ENCODE results near the gene MTRF1. TPM values are rescaled to one million over a fixed set of nuclear protein-coding genes. Genes with fewer than 3 reads are reported as not detected.

The MTRF1 gene
- total RNA-seq, 5 donors from 2014 or later (not counting 1 experiment from before 2014, with no cell fraction given): 22.1 to 35.5 (median 26.6) TPM

GRCh38 chr13:41196620-41197019 is 66.8 kb downstream of the MTRF1 start:
- peaks cover 10 to 18% of the 10 kb centered on the region in 2 experiments for H3K4me1 ChIP-seq (ENCODE audit: control insufficient read depth in 1 of 2, extremely low read depth in 1 of 2, insufficient read depth in 2 of 2, low read length in 2 of 2)
- H3K9me3 ChIP-seq: no peaks in the 10 kb centered on the region
- ChIA-PET CTCF (interaction anchor here (0.7 to 1.4 kb wide), 3 partner anchors 61 to 224 kb away, joined by 3 to 7 read pairs (median 4); no protein-coding TSS in a partner anchor), POLR2A (interaction anchor here (0.6 to 0.7 kb wide), 2 partner anchors 10 to 11 kb away, joined by 3 to 4 read pairs; no protein-coding TSS in a partner anchor)
- no peak overlapping the region for H3K4me3 Mint-ChIP-seq
- peaks cover 29 to 32% (median 31%) of the 10 kb centered on the region in 3 donors for H3K4me1 Mint-ChIP-seq
- ATAC-seq (replicated peaks in 1 of 4): no peak
- no peaks in the 10 kb centered on the region for H3K36me3 ChIP-seq (ENCODE audit: control insufficient read depth in 2 of 2, extremely low read depth in 1 of 2, insufficient read depth in 1 of 2, low read length in 1 of 2)
- 80% methylated on average over 1 of the region's 2 CpGs for WGBS (ENCODE audit: insufficient coverage)
- no peak overlapping the region for H3K4me3 ChIP-seq (ENCODE audit: control insufficient read depth in 1 of 2, extremely low read depth in 1 of 2, low read length in 1 of 2)
- no peak overlapping the region for H3K27ac Mint-ChIP-seq
- H3K27ac ChIP-seq (ENCODE audit: low read length): no peak overlapping the region
- peak in 1 of 35 experiments; percentile 9 for DNase-seq
- no peaks in the 10 kb centered on the region for H3K27me3 ChIP-seq (replicated peaks in 1 of 2; ENCODE audit: control insufficient read depth in 2 of 2, extremely low read depth in 1 of 2, insufficient read depth in 2 of 2, low read length in 1 of 2)
- H3K36me3 Mint-ChIP-seq: peaks cover 11% of the 10 kb centered on the region
- peaks cover 0 to 4% (median 0%) of the 10 kb centered on the region in 3 donors for H3K9me3 Mint-ChIP-seq
- H3K27me3 Mint-ChIP-seq: no peaks in the 10 kb centered on the region

DNA sequence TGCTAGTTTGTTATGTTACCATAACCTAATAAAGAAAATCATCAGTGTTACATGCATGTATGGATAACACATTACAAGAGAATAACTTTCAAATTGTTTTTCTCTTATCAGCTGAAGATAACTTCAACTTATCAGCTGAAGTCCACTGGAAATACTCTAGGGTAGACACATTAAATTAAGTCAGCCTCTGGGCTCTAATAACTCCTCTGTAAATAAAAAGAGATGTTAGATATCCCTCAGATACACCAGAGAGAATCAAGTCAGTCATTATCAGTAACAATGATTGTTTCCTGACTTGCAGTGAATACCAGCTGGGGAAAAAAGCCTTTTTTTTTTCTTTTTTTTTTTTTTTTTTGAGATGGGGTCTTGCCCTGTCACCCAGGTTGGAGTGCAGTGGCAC is 67.4 kb downstream of the MTRF1 start:
- DNase-seq (no peak), ATAC-seq (replicated peaks in 1 of 4) (no peak)
- Mint-ChIP-seq H3K27me3 (no peaks in the 10 kb centered on the region), H3K4me1 (peaks cover 31 to 33% (median 32%) of the 10 kb centered on the region in 3 donors), H3K9me3 (peaks cover 0 to 4% (median 0%) of the 10 kb centered on the region in 3 donors), H3K4me3 (no peak overlapping the region), H3K36me3 (peaks cover 12% of the 10 kb centered on the region), H3K27ac (no peak overlapping the region)
- no peak overlapping the region for H3K27ac ChIP-seq (ENCODE audit: low read length)
- H3K4me3 ChIP-seq (ENCODE audit: control insufficient read depth in 1 of 2, extremely low read depth in 1 of 2, low read length in 1 of 2): no peak overlapping the region
- peaks cover 10 to 18% of the 10 kb centered on the region in 2 experiments for H3K4me1 ChIP-seq (ENCODE audit: control insufficient read depth in 1 of 2, extremely low read depth in 1 of 2, insufficient read depth in 2 of 2, low read length in 2 of 2)
- ChIA-PET CTCF (interaction anchor here (0.7 to 1.4 kb wide), 3 partner anchors 61 to 223 kb away, joined by 3 to 7 read pairs (median 4); no protein-coding TSS in a partner anchor), POLR2A (interaction anchor here in 1 of 2 donors (0.5 kb wide), 1 partner anchor 17 kb away, joined by 4 read pairs; no protein-coding TSS in a partner anchor)
- H3K27me3 ChIP-seq (replicated peaks in 1 of 2; ENCODE audit: control insufficient read depth in 2 of 2, extremely low read depth in 1 of 2, insufficient read depth in 2 of 2, low read length in 1 of 2): no peaks in the 10 kb centered on the region
- H3K9me3 ChIP-seq: no peaks in the 10 kb centered on the region
- H3K36me3 ChIP-seq (ENCODE audit: control insufficient read depth in 2 of 2, extremely low read depth in 1 of 2, insufficient read depth in 1 of 2, low read length in 1 of 2): no peaks in the 10 kb centered on the region

DNA sequence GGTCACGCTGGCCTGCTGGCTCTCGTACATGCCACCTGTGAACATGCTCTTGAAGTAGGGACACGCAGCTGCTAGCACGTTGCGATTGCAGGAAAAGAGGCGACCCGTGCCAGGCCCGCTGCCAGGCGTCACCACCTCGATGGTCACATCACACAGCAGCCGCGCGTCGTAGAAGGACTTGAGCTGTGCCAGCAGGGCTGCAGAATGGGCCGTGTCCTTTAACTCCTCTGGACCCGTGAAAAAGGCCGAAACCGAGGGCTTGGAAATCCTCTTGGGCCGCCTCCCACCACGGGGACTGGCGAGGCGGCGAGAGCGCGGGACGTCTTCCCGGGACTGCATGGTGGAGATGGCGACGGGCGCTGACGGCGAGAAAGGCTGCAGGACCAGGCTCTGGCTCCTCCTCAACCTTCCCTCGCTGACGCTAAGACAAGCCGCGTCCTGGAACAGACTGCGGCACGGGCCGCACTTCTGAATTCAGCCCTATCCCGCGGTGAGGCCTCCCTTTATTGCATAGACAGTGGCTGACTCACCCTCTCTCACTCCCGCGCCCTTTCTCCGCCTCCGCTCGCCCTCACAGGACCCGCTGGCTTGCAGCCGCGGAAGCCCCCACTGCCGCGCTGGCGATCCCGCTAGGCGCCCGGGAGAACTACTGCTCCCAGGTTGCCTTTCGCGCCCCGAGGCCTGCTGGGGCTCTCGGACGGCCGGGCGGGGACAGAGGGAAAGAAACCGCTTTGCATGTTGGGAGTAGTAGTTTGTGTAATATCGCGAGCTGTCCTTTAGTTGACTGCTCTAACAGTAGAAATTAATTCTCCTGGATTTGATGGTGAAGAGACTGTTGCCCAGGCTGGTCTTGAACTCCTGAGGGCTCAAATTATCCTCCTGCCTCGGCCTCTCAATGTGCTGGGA is 69.2 kb downstream of the MTRF1 start, which contains the start of gene KBTBD7:
Gene KBTBD7, minus strand, starts transcription at position 651 of the 906 bp plus-strand sequence. Its CDS starts 312 bp downstream, at position 339.
- H3K27me3 ChIP-seq (replicated peaks in 1 of 2; ENCODE audit: control insufficient read depth in 2 of 2, extremely low read depth in 1 of 2, insufficient read depth in 2 of 2, low read length in 1 of 2): no peaks in the 10 kb centered on the region
- peak within 1 kb of the TSS; percentile 76 for H3K27ac ChIP-seq (ENCODE audit: low read length)
- peak within 1 kb of the TSS; percentile 94 to 95 for H3K4me3 ChIP-seq (ENCODE audit: control insufficient read depth in 1 of 2, extremely low read depth in 1 of 2, low read length in 1 of 2)
- H3K4me1 ChIP-seq (ENCODE audit: control insufficient read depth in 1 of 2, extremely low read depth in 1 of 2, insufficient read depth in 2 of 2, low read length in 2 of 2): peaks cover 10 to 18% of the 10 kb centered on the region in 2 experiments
- no peaks in the 10 kb centered on the region for H3K9me3 ChIP-seq
- Mint-ChIP-seq H3K36me3 (peaks cover 29% of the 10 kb centered on the region), H3K9me3 (peaks cover 0 to 4% (median 0%) of the 10 kb centered on the region in 3 donors), H3K4me1 (peaks cover 38 to 47% (median 43%) of the 10 kb centered on the region in 3 donors), H3K27me3 (no peaks in the 10 kb centered on the region), H3K4me3 (peak within 1 kb of the TSS; percentile 87 to 95 (median 92)), H3K27ac (peak within 1 kb of the TSS; percentile 89 to 90)
- WGBS (ENCODE audit: insufficient coverage): 18% methylated on average over 58 of the region's 66 CpGs
- H3K36me3 ChIP-seq (ENCODE audit: control insufficient read depth in 2 of 2, extremely low read depth in 1 of 2, insufficient read depth in 1 of 2, low read length in 1 of 2): no peaks in the 10 kb centered on the region
- ATAC-seq (replicated peaks in 1 of 4): peak; percentile 98 to 99 (median 98)
- ChIA-PET CTCF (no interaction called here), POLR2A (no interaction called here)
- peak; percentile 76 to 91 (median 83) for DNase-seq

GRCh38 chr13:41193469-41193868 is 69.9 kb downstream of the MTRF1 start:
- Mint-ChIP-seq H3K36me3 (peaks cover 30% of the 10 kb centered on the region), H3K4me1 (peaks cover 36 to 47% (median 43%) of the 10 kb centered on the region in 3 donors), H3K9me3 (peaks cover 0 to 4% (median 0%) of the 10 kb centered on the region in 3 donors), H3K4me3 (peak overlapping the region; percentile 87 to 95 (median 92)), H3K27me3 (no peaks in the 10 kb centered on the region), H3K27ac (peak overlapping the region in 1 of 2 donors; percentile 44)
- Histone ChIP-seq H3K4me1 (ENCODE audit: control insufficient read depth in 1 of 2, extremely low read depth in 1 of 2, insufficient read depth in 2 of 2, low read length in 2 of 2) (peaks cover 10 to 18% of the 10 kb centered on the region in 2 experiments), H3K36me3 (ENCODE audit: control insufficient read depth in 2 of 2, extremely low read depth in 1 of 2, insufficient read depth in 1 of 2, low read length in 1 of 2) (no peaks in the 10 kb centered on the region), H3K27me3 (replicated peaks in 1 of 2; ENCODE audit: control insufficient read depth in 2 of 2, extremely low read depth in 1 of 2, insufficient read depth in 2 of 2, low read length in 1 of 2) (no peaks in the 10 kb centered on the region), H3K9me3 (no peaks in the 10 kb centered on the region), H3K4me3 (ENCODE audit: control insufficient read depth in 1 of 2, extremely low read depth in 1 of 2, low read length in 1 of 2) (peak overlapping the region; percentile 94 to 95), H3K27ac (ENCODE audit: low read length) (no peak overlapping the region)
- DNase-seq: no peak
- ChIA-PET CTCF (no interaction called here), POLR2A (interaction anchor here in 1 of 2 donors (0.5 to 0.6 kb wide), 2 partner anchors 70 to 1568 kb away, joined by 3 read pairs; partner anchors contain the start of gene MTRF1)
- no peak for ATAC-seq (replicated peaks in 1 of 4)
- 98% methylated on average over 18 of the region's 18 CpGs for WGBS (ENCODE audit: insufficient coverage)

DNA sequence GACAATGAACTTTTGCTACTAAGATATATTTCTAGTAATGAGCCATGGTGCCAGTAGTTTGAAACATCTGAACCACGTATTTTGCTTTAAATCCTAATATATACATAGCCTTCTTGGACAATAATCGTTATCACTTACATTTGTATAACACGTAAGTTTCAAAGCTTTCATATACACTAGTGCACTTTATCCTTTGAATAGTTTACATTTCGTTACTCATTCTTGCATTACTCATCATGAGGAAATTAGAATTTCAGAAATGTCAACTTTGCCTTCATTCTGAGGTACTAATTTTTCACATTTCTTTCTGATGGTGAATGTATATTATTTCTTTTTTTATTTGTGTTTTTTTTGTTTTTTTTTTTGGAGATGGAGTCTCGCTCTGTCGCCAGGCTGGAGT is 74.8 kb downstream of the MTRF1 start:
- ATAC-seq (replicated peaks in 1 of 4) (no peak), DNase-seq (no peak)
- no peak overlapping the region for H3K4me3 Mint-ChIP-seq
- H3K27me3 Mint-ChIP-seq: no peaks in the 10 kb centered on the region
- H3K36me3 Mint-ChIP-seq: peaks cover 28% of the 10 kb centered on the region
- no peak overlapping the region for H3K27ac Mint-ChIP-seq
- peaks cover 26 to 35% (median 31%) of the 10 kb centered on the region in 3 donors for H3K4me1 Mint-ChIP-seq
- no CpG with 5 or more reads among the region's 6 CpGs for WGBS (ENCODE audit: insufficient coverage)
- POLR2A ChIA-PET: no interaction called here
- Histone ChIP-seq H3K4me1 (ENCODE audit: control insufficient read depth in 1 of 2, extremely low read depth in 1 of 2, insufficient read depth in 2 of 2, low read length in 2 of 2) (peaks cover 7 to 8% of the 10 kb centered on the region in 2 experiments), H3K9me3 (no peaks in the 10 kb centered on the region), H3K27ac (ENCODE audit: low read length) (no peak overlapping the region), H3K27me3 (replicated peaks in 1 of 2; ENCODE audit: control insufficient read depth in 2 of 2, extremely low read depth in 1 of 2, insufficient read depth in 2 of 2, low read length in 1 of 2) (no peaks in the 10 kb centered on the region), H3K4me3 (ENCODE audit: control insufficient read depth in 1 of 2, extremely low read depth in 1 of 2, low read length in 1 of 2) (no peak overlapping the region), H3K36me3 (ENCODE audit: control insufficient read depth in 2 of 2, extremely low read depth in 1 of 2, insufficient read depth in 1 of 2, low read length in 1 of 2) (no peaks in the 10 kb centered on the region)
- peaks cover 0 to 4% (median 0%) of the 10 kb centered on the region in 3 donors for H3K9me3 Mint-ChIP-seq
- CTCF ChIA-PET: no interaction called here

GRCh38 chr13:41186481-41186880 is 76.9 kb downstream of the MTRF1 start:
- WGBS (ENCODE audit: insufficient coverage): 80% methylated on average over 2 of the region's 3 CpGs
- Histone ChIP-seq H3K4me3 (ENCODE audit: control insufficient read depth in 1 of 2, extremely low read depth in 1 of 2, low read length in 1 of 2) (no peak overlapping the region), H3K9me3 (no peaks in the 10 kb centered on the region), H3K27me3 (replicated peaks in 1 of 2; ENCODE audit: control insufficient read depth in 2 of 2, extremely low read depth in 1 of 2, insufficient read depth in 2 of 2, low read length in 1 of 2) (no peaks in the 10 kb centered on the region), H3K4me1 (ENCODE audit: control insufficient read depth in 1 of 2, extremely low read depth in 1 of 2, insufficient read depth in 2 of 2, low read length in 2 of 2) (no peaks in the 10 kb centered on the region), H3K36me3 (ENCODE audit: control insufficient read depth in 2 of 2, extremely low read depth in 1 of 2, insufficient read depth in 1 of 2, low read length in 1 of 2) (peaks cover 0 to 4% of the 10 kb centered on the region in 2 donors), H3K27ac (ENCODE audit: low read length) (no peak overlapping the region)
- Mint-ChIP-seq H3K4me3 (no peak overlapping the region), H3K4me1 (peaks cover 7 to 17% (median 11%) of the 10 kb centered on the region in 3 donors), H3K27me3 (no peaks in the 10 kb centered on the region), H3K27ac (no peak overlapping the region), H3K36me3 (peaks cover 20% of the 10 kb centered on the region), H3K9me3 (no peaks in the 10 kb centered on the region)
- CTCF ChIA-PET: no interaction called here
- POLR2A ChIA-PET: interaction anchor here in 1 of 2 donors (0.5 kb wide), 1 partner anchor 10 kb away, joined by 3 read pairs; no protein-coding TSS in a partner anchor
- ATAC-seq (replicated peaks in 1 of 4) (no peak), DNase-seq (no peak)

Measured in T-cell (primary cell).